Activated naive CD4-positive, alpha-beta T cell treated with anti-CD3 and anti-CD28 coated beads, Interleukin-2, amount 50 U/mL, for 72 hours (primary cell): ENCODE measurements around the gene TPK1. TPM values are rescaled to one million over a fixed set of nuclear protein-coding genes. Genes with fewer than 3 reads are reported as not detected.

Source experiments
- ATAC-seq, 2 donors: fragments of 150-1000 bp; cut with Tn5 transposase; 2 replicates each; pipeline ENCODE4 v1.10.0; 2021; ENCODE audit warnings: mild to moderate bottlenecking in 2 of 2, moderate library complexity in 2 of 2
- DNase-seq, 2 donors: peaks; one replicate each; pipeline ENCODE4 v3.0.0; 2021 to 2022; ENCODE audit warnings: low spot score in 2 of 2
- H3K27ac Mint-ChIP-seq, 2 donors: one replicate each; pipeline ENCODE4 v1.8.0; 2022; ENCODE audit warnings: mild to moderate bottlenecking in 2 of 2, mixed read lengths in 2 of 2
- H3K36me3 Mint-ChIP-seq, 2 donors: one replicate each; pipeline ENCODE4 v1.8.0; 2022; ENCODE audit warnings: mixed read lengths in 2 of 2
- H3K9me3 Mint-ChIP-seq, 2 donors: one replicate each; pipeline ENCODE4 v1.8.0; 2022; ENCODE audit warnings: mixed read lengths in 2 of 2
- total RNA-seq, 2 donors: library from RNA; stranded (reverse); gene quantifications; one replicate each; pipeline ENCODE4 v1.2.3, GENCODE V29; 2022

Gene TPK1
- total RNA-seq, 2 donors from 2014 or later = 20.8 to 23.1 TPM

DNA sequence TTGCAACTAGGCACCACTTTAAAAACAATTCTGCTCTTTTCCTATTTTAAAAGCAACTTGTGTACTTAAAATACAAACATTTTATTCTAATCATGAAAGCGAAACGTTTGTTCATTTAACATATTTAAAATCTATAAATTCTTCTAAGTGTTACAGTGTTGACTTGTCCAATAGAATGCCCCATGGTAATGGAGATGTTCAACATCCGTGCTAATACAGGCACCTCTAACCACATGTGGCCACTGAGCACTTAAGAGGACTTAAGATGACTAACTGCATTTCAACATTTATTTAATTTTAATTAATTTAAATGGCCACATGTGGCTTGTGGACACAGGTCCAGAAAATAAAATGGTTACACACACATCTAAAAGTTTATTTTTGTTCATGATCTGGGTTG lies 115.1 kb downstream of the TPK1 start:
- ATAC-seq (no peak), DNase-seq (no peak)
- H3K27ac Mint-ChIP-seq = no peak overlapping the region
- H3K36me3 Mint-ChIP-seq = peaks cover 11 to 17% of the 10 kb centered on the region in 2 donors
- peaks cover 0 to 17% of the 10 kb centered on the region in 2 donors for H3K9me3 Mint-ChIP-seq

DNA sequence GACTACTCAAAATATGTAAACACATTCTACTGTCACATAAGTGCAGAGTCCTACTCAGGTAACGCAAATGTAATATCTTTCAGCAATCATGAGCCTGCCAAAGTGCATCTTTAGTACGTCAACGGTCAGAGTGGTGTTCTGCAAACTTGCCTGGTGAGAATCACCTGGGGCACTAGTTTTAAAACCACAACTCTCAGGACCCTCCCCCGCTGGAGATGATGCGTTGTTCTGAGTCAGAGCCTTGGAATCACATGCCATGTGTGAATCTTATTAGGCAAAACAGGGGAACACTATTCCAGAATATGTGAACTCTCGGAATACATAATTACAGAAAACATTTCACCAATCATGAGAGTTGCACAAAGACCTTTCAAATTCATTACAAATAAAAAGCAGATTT lies 115.7 kb downstream of the TPK1 start:
- no peak for ATAC-seq
- H3K36me3 Mint-ChIP-seq = peaks cover 11 to 17% of the 10 kb centered on the region in 2 donors
- peaks cover 0 to 17% of the 10 kb centered on the region in 2 donors for H3K9me3 Mint-ChIP-seq
- DNase-seq = no peak
- no peak overlapping the region for H3K27ac Mint-ChIP-seq

DNA sequence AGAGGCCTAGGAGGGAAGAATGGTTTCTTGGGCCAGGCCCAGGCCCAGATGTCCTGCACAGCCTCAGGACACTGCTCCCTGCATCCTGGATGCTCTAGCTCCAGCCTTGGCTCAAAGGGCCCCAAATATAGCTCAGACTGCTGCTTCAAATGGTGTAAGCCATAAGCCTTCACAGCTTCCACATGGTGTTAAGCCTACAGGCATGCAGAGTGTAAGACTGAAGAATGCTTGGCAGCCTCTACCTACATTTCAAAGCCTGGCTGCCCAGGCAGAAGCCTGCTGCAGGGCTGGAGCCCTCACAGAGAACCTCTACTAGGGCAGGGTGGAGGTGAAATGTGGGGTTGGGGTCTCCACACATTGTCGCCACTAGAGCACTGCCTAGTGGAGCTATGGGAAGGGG lies 118.1 kb downstream of the TPK1 start:
- no peak for DNase-seq
- ATAC-seq = no peak
- Mint-ChIP-seq H3K27ac (no peak overlapping the region), H3K36me3 (peaks cover 11 to 17% of the 10 kb centered on the region in 2 donors), H3K9me3 (peaks cover 0 to 17% of the 10 kb centered on the region in 2 donors)

DNA sequence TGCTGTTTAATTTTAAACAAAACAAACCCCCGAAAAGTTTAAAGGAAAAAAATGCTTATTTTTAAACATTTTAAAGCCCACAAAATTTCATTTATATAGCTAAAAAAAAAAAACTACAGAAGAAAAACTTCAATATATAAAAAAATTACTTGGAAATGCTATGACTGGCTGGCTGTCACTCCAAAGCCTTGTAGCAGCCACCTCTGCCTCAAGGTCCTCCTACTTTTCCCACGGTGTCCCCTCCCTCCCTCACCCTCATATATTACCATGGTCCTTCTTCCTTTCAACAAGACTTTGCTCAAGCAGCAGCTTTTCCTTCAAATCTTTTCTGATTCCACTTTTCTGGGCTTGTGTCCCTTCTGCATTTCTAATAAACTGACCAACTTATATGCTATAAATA lies 122.0 kb downstream of the TPK1 start:
- Mint-ChIP-seq H3K9me3 (peaks cover 0 to 8% of the 10 kb centered on the region in 2 donors), H3K27ac (no peak overlapping the region), H3K36me3 (peaks cover 8% of the 10 kb centered on the region in 2 donors)
- ATAC-seq (no peak), DNase-seq (no peak)

DNA sequence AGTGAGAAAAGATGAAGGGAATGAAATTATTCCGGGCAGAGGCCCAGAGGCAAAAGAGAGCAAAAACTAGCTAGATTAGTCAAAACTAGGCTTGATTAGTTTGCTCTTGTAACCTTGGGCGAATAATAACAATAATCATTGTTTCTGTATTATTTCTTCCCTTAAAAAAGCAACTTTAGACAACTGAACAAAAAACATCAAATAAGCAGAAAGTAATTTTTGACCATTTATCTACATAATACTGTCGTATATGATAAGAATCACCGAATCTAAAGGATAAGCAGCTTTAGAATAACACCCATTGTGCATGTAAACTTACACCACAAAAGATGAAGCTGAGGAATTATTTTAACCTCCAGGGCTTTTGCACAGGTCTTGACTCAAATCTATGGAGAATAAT lies 125.1 kb downstream of the TPK1 start:
- no peak for ATAC-seq
- Mint-ChIP-seq H3K9me3 (no peaks in the 10 kb centered on the region), H3K27ac (no peak overlapping the region), H3K36me3 (no peaks in the 10 kb centered on the region)
- no peak for DNase-seq

DNA sequence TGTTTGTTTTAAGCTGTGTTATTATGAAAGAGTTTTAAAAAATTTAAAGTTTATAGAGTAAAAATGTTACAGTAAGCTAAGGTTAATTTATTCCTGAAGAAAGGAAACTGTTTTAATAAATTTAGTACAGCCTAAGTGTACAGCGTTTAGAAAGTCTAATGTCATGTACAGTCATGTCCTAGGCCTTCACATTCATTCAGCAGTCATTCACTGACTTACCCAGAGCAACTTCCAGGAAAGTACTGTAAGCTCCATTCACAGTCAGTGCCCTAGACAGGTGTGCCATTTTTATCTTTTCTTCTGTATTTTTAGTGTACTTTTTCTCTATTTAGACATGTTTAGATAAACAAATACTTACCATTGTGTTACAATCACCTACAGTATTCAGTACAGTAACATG lies 126.8 kb downstream of the TPK1 start:
- no peak for DNase-seq
- no peak for ATAC-seq
- no peak overlapping the region for H3K27ac Mint-ChIP-seq
- H3K9me3 Mint-ChIP-seq = peaks cover 0 to 6% of the 10 kb centered on the region in 2 donors
- peaks cover 5 to 9% of the 10 kb centered on the region in 2 donors for H3K36me3 Mint-ChIP-seq

DNA sequence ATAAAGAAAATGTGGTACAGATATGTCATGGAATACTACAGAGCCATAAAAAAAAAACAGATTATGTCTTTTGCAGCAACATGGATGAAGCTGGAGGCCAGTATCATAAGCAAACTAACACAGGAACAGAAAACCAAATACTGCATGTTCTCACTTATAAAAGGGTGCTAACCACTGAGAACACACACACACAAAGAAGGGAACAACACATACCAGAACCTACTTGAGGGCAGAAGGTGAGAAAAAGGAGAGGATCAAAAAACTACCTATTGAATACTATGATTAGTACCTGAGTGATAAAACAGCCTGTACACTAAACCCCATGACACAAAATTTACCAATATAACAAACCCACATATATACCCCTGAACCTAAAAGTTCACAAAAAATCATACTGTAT lies 144.6 kb downstream of the TPK1 start:
- ATAC-seq (peak in 1 of 2 donors; percentile 61), DNase-seq (no peak)
- H3K36me3 Mint-ChIP-seq = peaks cover 0 to 6% of the 10 kb centered on the region in 2 donors
- no peak overlapping the region for H3K27ac Mint-ChIP-seq
- H3K9me3 Mint-ChIP-seq = no peaks in the 10 kb centered on the region

DNA sequence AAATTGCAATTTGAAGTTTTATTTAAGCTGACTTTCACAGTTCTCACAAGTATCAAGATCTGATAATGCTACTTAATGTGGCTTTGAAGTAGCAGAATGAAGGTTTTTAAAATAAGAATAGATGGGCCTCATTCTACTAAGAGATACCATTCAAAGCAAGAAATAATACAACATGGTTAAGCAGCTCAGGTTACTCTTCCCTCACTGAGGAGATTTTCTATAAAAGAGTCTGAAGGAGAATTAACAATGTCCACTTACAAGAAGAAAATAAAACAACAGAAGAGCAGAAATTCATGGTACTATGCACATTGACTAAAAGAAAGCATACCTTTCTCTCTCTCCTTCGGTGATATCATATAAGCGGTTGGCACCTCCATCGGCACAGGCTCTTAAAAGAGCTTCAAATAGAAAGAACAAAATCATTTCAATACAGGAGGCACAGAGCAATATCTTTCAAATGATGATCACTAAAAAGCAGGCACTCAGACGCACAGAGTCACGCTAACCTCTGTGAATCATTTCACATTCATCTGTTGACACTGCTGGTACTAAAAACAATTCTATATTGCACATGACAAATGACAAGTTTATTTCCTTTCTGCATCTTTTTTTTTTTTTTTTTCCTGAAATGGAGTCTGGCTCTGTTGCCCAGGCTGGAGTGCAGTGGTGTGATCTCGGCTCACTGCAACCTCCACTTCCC lies 153.1 kb downstream of the TPK1 start:
- no peak for DNase-seq
- Mint-ChIP-seq H3K27ac (peak overlapping the region in 1 of 2 donors; percentile 17), H3K9me3 (no peaks in the 10 kb centered on the region), H3K36me3 (no peaks in the 10 kb centered on the region)
- ATAC-seq = no peak

DNA sequence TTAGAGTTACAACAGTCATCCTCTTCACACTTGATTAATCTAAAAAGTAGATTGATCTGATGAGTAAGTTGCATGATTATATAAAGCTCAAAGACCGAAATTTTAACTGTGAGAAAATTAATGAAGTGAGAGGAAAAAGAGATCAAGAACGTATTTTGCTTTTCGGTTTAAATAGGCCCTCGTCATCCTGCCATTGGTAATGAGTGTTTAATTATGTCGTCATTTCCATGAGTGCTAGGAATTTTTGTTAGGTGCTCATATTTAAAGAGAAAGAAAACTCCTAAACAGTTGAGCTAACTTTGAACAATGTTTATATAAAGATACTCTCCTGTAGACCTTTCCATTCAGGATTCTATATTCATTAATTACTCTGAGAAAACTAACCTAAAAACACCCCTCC lies 159.4 kb downstream of the TPK1 start:
- DNase-seq = no peak
- no peak for ATAC-seq
- no peaks in the 10 kb centered on the region for H3K36me3 Mint-ChIP-seq
- H3K27ac Mint-ChIP-seq = no peak overlapping the region
- no peaks in the 10 kb centered on the region for H3K9me3 Mint-ChIP-seq

DNA sequence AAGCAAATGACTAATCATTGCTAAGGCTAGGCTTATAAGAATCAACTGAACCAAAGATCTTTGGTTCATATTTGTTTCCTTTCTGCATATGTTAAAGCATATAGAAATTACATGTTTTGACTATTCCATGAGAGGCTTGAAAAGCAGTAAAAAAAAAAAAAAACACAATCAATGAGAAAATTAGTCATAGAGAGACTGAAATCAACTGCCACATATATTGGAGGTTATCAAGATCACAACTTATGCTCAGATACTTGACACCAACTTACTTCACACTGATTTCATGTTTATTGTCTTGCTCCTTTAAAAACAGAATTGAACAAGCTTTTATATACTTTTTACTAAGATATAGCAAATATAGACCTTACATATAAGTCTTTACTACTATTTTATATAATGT lies 161.3 kb downstream of the TPK1 start:
- peak in 1 of 2 donors; percentile 69 for ATAC-seq
- H3K9me3 Mint-ChIP-seq = no peaks in the 10 kb centered on the region
- no peaks in the 10 kb centered on the region for H3K36me3 Mint-ChIP-seq
- DNase-seq = no peak
- H3K27ac Mint-ChIP-seq = no peak overlapping the region

DNA sequence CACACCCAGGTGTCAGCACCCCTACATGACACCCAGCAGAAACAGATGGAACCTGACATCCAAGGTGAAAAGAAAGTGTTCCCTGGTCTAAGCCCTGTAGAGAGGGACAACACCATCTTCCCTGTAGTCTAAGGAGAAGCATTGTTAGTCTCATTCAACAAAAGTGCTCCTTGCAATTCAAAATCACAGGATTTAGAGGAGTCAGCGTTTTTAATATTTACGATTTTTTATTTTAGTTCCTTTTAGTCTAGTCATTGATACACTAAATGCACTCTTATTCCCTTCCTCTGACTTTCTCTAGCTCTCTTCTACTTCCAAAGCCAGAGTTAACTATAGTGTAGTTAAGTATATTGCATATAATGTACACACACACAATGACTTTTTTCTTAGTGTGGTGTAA lies 163.0 kb downstream of the TPK1 start:
- DNase-seq = no peak
- ATAC-seq = no peak
- no peak overlapping the region for H3K27ac Mint-ChIP-seq
- H3K9me3 Mint-ChIP-seq = no peaks in the 10 kb centered on the region
- H3K36me3 Mint-ChIP-seq = no peaks in the 10 kb centered on the region

DNA sequence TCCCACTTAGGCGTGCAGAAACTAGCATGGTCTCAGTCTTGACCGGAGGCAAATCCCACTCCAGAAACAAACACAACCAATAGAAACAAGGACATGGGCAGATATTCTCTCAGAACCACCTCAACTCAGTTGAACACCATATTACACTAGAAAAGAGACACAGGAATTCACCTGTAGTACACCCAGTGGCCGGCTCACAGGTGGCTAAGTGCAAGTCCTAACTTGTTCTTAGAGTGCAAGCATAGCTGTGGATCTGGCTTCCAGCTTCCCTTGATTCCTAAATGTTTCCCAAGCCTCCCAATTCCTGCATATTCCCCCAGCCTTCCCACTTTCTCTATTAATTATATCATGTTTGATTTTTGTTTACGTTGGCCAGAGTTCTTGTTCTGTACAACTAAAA lies 164.4 kb downstream of the TPK1 start:
- H3K36me3 Mint-ChIP-seq = no peaks in the 10 kb centered on the region
- no peaks in the 10 kb centered on the region for H3K9me3 Mint-ChIP-seq
- no peak overlapping the region for H3K27ac Mint-ChIP-seq
- no peak for ATAC-seq
- DNase-seq = no peak

DNA sequence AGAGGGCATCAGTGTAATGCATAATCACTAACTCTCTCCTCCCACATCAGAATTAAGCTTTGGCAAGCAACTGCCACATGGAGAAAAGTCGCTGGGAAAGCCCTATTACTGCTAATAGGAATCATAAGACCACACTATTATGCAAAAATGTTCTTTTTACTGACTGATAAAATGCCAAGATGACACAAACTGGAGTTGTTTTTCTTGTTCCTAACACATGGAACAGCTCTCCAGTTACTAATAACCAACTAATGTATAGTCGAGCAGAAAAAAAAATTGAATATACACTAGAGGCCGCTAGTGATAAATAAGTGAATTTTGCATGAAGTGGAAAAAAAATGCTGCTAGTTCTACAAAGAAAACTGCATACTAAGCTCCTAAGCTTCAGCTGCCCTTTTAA lies 165.6 kb downstream of the TPK1 start:
- DNase-seq (no peak), ATAC-seq (no peak)
- H3K9me3 Mint-ChIP-seq = no peaks in the 10 kb centered on the region
- no peak overlapping the region for H3K27ac Mint-ChIP-seq
- H3K36me3 Mint-ChIP-seq = peaks cover 0 to 4% of the 10 kb centered on the region in 2 donors

DNA sequence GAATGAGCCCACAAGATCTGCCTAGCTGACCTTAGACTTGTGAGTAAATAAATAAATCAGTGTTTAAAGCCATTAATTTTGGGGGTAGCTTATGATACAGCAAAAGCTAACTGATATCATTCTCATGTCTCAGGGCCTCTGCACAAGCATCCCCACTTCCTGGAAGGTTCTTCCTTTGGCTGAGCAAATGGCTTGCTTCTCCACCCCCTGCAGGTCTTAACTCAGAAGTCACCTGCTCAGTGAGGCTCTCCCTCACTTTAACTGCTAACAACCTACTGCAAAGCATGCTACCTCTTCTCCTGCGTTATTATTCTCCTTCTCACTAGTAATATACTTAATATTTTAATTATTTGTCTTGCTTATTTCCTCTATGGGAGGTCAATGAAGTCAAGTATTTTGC lies 167.3 kb downstream of the TPK1 start:
- no peak for DNase-seq
- Mint-ChIP-seq H3K36me3 (peaks cover 8 to 15% of the 10 kb centered on the region in 2 donors), H3K27ac (no peak overlapping the region), H3K9me3 (no peaks in the 10 kb centered on the region)
- no peak for ATAC-seq

DNA sequence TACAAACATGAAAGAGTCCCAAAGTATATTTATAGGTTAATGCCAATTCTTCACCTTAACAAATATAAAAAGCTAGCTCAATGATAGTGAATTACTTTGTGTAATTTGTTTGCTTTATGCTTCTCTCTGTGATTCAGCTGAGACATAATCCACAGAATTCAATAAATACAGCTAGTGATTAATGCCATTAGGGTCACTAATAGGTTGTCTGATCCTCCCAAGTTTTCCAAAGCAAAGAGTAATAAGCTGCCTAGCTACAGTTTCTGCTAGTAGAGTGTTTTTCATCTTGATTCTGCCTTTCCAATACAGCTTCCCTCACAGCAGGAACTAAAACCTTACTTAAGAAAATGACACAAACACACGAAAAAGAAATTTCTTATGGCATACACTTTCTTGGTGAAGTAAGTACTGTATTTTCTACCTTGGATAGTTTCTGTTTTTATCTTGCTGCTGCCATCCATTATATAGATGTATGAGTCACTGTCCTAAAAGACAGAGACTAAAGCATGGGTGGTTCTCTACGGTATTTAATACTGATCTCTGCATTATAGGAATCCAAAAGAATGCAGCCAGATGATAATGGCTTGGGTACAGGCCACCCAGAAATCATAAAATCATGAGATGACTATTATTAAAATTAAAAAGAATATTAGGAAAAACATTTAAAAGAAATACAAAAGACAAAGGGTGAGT lies 170.0 kb downstream of the TPK1 start:
- Mint-ChIP-seq H3K9me3 (no peaks in the 10 kb centered on the region), H3K36me3 (peaks cover 8 to 20% of the 10 kb centered on the region in 2 donors), H3K27ac (no peak overlapping the region)
- ATAC-seq (no peak), DNase-seq (no peak)

DNA sequence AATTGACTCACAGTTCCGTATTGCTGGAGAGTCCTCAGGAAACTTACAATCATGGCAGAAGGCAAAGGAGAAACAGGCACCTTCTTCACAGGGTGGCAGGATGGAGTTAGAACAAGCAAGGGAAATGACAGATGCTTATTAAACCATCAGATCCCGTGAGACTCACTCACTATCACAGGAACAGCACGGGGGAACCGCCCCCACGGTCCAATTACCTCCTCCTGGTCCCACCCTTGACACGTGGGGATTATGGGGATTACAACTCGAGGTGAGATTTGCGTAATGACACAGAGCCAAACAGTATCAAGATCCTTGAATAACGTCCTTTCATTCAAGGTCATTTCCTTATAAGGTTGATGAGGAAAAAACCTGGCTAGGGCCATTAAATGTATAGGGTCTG lies 176.6 kb downstream of the TPK1 start:
- Mint-ChIP-seq H3K9me3 (no peaks in the 10 kb centered on the region), H3K27ac (no peak overlapping the region), H3K36me3 (peaks cover 0 to 8% of the 10 kb centered on the region in 2 donors)
- ATAC-seq (no peak), DNase-seq (no peak)

DNA sequence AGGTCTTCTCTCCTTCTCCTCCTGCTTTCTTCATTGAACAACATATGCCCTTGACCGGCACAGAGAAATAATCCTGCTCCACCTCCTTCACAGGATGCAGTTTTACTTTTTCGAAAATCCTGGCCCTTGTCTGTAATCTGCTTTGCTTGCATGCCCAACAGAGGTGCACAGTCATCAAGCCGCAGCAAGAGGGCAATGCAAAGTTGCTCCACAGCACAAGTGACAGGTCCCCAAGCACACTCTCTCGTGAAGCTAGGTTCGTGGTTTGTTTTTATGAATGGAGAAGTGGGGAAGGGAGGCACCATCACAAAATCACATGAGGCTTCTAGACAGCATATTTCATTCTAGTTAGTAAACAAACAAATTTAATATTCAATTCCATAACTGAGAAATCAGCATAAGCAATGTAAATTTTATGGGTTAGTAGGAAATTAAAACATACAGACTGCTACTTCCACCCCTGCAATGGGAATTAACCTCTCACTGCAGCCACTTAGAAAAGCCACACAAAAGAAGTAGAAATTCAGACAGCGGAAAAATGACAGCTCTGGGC lies 178.8 kb downstream of the TPK1 start:
- Mint-ChIP-seq H3K27ac (no peak overlapping the region), H3K36me3 (no peaks in the 10 kb centered on the region), H3K9me3 (no peaks in the 10 kb centered on the region)
- DNase-seq (no peak), ATAC-seq (no peak)

DNA sequence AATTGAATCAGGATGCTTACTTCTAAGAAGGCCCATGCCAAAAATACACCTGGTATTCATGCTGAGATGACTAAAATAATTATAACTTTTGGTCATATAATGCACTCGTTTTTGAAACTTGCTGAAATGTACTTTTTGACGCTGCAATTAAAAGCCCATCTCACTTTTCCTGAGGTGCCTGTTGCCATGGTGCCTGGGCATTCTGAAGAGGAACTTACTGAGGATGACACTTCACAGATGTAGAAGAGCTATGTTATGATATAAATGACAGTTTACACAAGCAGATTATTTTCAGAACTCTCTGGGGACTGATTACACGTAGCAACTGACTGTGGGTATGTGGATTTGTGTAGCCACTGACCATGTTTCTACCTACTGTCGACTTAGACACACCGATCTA lies 182.4 kb downstream of the TPK1 start:
- ATAC-seq = no peak
- H3K27ac Mint-ChIP-seq = no peak overlapping the region
- DNase-seq = no peak

More for the DNA sequence above, 182.4 kb downstream of the TPK1 start:
- peaks cover 0 to 5% of the 10 kb centered on the region in 2 donors for H3K9me3 Mint-ChIP-seq
- H3K36me3 Mint-ChIP-seq = peaks cover 9 to 11% of the 10 kb centered on the region in 2 donors
